Prostate gland (tissue), 2 donors: ENCODE data around the gene RBM8A. TPM values are rescaled to one million over a fixed set of nuclear protein-coding genes. Genes with fewer than 3 reads are reported as not detected.

Experiments used
- DNase-seq: peaks from one replicate; pipeline ENCODE4 v3.0.0-alpha.2; 2019; ENCODE audit warnings: low spot score
- H3K27ac ChIP-seq, 2 donors: fragments of 200-600 bp; sonication (generic); 2 replicates each; pipeline ENCODE4 v1.5.1; 2017 to 2019
- H3K27me3 ChIP-seq: fragments of 200-600 bp; sonication (generic); replicated peaks from 2 replicates; pipeline ENCODE4 v1.5.1; 2019; ENCODE audit not compliant: insufficient read depth
- H3K36me3 ChIP-seq, 2 donors: fragments of 200-600 bp; sonication (generic); 1 replicate in 1 of 2; 2 replicates in 1 of 2; pipeline versions ENCODE4 v1.5.1 to v1.8.1; 2017 to 2019
- H3K4me1 ChIP-seq: fragments of 200-600 bp; sonication (generic); replicated peaks from 2 replicates; pipeline ENCODE4 v1.5.1; 2019
- H3K4me3 ChIP-seq, 2 donors: fragments of 200-600 bp; sonication (generic); 2 replicates each; pipeline ENCODE4 v1.5.1; 2017 to 2019
- H3K9me3 ChIP-seq: fragments of 200-600 bp; sonication (generic); 2 replicates; pipeline ENCODE4 v1.5.1; 2017
- CTCF ChIP-seq, 4 experiments: fragments of 200-600 bp in 2 of 4; fragments of 450-650 bp in 2 of 4; sonication (generic) in 2 of 4; IDR thresholded peaks; 1 replicate in 3 of 4; 2 replicates in 1 of 4; pipeline ENCODE4 v1.5.1; 2016 to 2019; ENCODE audit warnings: antibody characterized with exemption in 4 of 4, mild to moderate bottlenecking in 2 of 4, moderate library complexity in 2 of 4
- POLR2AphosphoS5 ChIP-seq: sonication (generic); formaldehyde crosslinking; IDR thresholded peaks from one replicate; pipeline ENCODE4 v1.6.1; 2017; ENCODE audit warnings: antibody characterized with exemption
- WGBS: methylation state at CpG from one replicate; pipeline ENCODE4 v1.1.5; 2018; 5-methylcytosine and 5-hydroxymethylcytosine counted together
- intact Hi-C: fragments of 100-400 bp; cut with DNase I; formaldehyde crosslinking; loops from one replicate; pipeline ENCODE4 v1.14.2; 2022
- total RNA-seq, 2 donors: library from RNA; depleted of rRNA; stranded (reverse); fragments of >200 nt; gene quantifications; one replicate each; pipeline ENCODE4 v1.1.0, GENCODE V29; 2016

Gene RBM8A
- total RNA-seq, 2 donors from 2014 or later, result 127 to 159 TPM

- intact Hi-C loops, result no loop called here
- Histone ChIP-seq H3K36me3 (no peaks in the 10 kb centered on the region), H3K9me3 (no peaks in the 10 kb centered on the region), H3K4me1 (peaks cover 4% of the 10 kb centered on the region), H3K27me3 (no peaks in the 10 kb centered on the region), H3K27ac (peak overlapping the region; percentile 80 to 82), H3K4me3 (peak overlapping the region; percentile 30 to 41)
- TF ChIP-seq CTCF (IDR thresholded peaks at IDR 0.05) (no peak), POLR2AphosphoS5 (peak; percentile 3)
- 11% methylated on average over 47 of the region's 47 CpGs for WGBS
- DNase-seq, result peak; percentile 53
These were observed 55.0 kb downstream of the RBM8A start for GRCh38 chr1:145871994-145872924.

Other genes starting within 250 kb of the RBM8A start
- under 1 TPM in 1 of 2 donors, not detected in 1; 0.55 TPM for gene PDZK1, start 220.1 kb downstream of the RBM8A start, total RNA-seq
- not detected for gene CD160, start 208.0 kb downstream of the RBM8A start, total RNA-seq
- gene RNF115, start 103.4 kb downstream of the RBM8A start, total RNA-seq, result 10 to 100 TPM; 12.5 to 21.4 TPM
- gene POLR3C, start 103.3 kb downstream of the RBM8A start, total RNA-seq, result 10 to 100 TPM; 22.5 to 48.0 TPM
- gene NUDT17, start 81.9 kb downstream of the RBM8A start, total RNA-seq, result 1 to 10 TPM; 3.5 to 8.6 TPM
- 10 to 100 TPM; 41.7 to 48.8 TPM for gene PIAS3, start 68.4 kb downstream of the RBM8A start, total RNA-seq
- 1 to 10 TPM; 6.6 to 7.5 TPM for gene ANKRD35, start 41.6 kb downstream of the RBM8A start, total RNA-seq
- gene ITGA10, start 17.4 kb downstream of the RBM8A start, total RNA-seq, result 1 to 10 TPM; 6.4 to 7.4 TPM
- gene PEX11B, start 8.8 kb downstream of the RBM8A start, total RNA-seq, result 10 to 100 TPM; 35.9 to 37.7 TPM
- 10 to 100 TPM; 30.0 to 31.8 TPM for gene LIX1L, start 30.5 kb upstream of the RBM8A start, total RNA-seq
- gene ANKRD34A, start 37.1 kb upstream of the RBM8A start, total RNA-seq, result 1 to 10 TPM; 1.6 to 2.4 TPM
- gene POLR3GL, start 37.2 kb upstream of the RBM8A start, total RNA-seq, result 10 to 100 TPM; 20.3 to 23.2 TPM
- 100 to 1,000 TPM; 618 to 736 TPM for gene TXNIP, start 69.1 kb upstream of the RBM8A start, total RNA-seq
- 1 to 10 TPM in 1 of 2 donors, not detected in 1; 1.2 TPM for gene HJV, start 94.3 kb upstream of the RBM8A start, total RNA-seq
- 1 to 10 TPM; 1.2 to 4.1 TPM for gene NBPF10, start 217.3 kb upstream of the RBM8A start, total RNA-seq